Right lobe of liver (tissue), 4 donors: ENCODE data around the gene COMT.

Experiments used
- POLR2A ChIP-seq: fragments of 450-650 bp; IDR thresholded peaks from one replicate; pipeline ENCODE4 v1.6.1; 2017; ENCODE audit warnings: antibody characterized with exemption, mild to moderate bottlenecking
- TF ChIP-seq, protein P1 (sequence below), 4 donors: fragments of 200-600 bp in 3 of 4; fragments of 450-650 bp in 1 of 4; IDR thresholded peaks; one replicate each; pipeline versions ENCODE4 v1.5.1 to v1.8.0; 2016 to 2022; ENCODE audit warnings: antibody characterized with exemption in 4 of 4, mild to moderate bottlenecking in 2 of 4
- donor health status: DM: no; HTN: no; CAD: no.
- donor health status: DM: no; HTN: no; CAD: no.
- donor health status: DM: no; HTN: yes; CAD: no.

DNA sequence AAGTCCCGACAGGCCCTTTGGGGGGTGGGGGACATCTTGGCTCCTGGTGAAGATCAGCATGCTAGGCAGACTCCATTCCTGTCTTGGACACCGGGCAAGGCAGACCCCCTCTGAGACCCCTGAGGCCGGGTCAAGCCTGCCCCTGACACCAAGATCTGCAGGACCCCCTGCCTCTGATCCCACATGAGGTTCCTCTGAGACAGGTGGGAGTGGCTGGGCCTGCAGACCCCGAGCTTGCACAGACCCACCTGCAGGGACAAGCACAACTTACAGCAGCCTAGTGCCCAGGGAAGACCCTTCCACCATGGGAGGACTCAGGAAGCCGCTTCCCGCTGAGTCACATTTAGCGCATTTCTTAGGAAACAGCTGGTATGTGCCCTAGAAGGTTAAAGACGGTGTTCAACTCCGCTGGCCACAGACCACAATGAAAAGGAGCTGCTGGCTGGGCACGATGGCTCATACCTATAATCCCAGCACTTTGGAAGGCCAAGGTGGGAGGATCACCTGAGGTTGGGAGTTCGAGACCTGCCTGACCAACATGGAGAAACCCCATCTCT lies 59.6 kb downstream of the COMT start:
- TF ChIP-seq, protein P1, sequence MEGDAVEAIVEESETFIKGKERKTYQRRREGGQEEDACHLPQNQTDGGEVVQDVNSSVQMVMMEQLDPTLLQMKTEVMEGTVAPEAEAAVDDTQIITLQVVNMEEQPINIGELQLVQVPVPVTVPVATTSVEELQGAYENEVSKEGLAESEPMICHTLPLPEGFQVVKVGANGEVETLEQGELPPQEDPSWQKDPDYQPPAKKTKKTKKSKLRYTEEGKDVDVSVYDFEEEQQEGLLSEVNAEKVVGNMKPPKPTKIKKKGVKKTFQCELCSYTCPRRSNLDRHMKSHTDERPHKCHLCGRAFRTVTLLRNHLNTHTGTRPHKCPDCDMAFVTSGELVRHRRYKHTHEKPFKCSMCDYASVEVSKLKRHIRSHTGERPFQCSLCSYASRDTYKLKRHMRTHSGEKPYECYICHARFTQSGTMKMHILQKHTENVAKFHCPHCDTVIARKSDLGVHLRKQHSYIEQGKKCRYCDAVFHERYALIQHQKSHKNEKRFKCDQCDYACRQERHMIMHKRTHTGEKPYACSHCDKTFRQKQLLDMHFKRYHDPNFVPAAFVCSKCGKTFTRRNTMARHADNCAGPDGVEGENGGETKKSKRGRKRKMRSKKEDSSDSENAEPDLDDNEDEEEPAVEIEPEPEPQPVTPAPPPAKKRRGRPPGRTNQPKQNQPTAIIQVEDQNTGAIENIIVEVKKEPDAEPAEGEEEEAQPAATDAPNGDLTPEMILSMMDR (IDR thresholded peaks at IDR 0.05), result no peak
- no peak for TF ChIP-seq POLR2A
